IPS-18a (cell line): ENCODE data around the gene DLEC1.
"Not testable (repeated sequence)": the region's sequence is repeated elsewhere in the genome, so short reads cannot be mapped to it uniquely, and the experiment has no call there.

ENCODE experiments used
- H3K27ac ChIP-seq: one replicate; pipeline ENCODE4 v1.5.1; 2013; ENCODE audit warnings: low read length
- H3K27me3 ChIP-seq: one replicate; pipeline ENCODE4 v1.6.1; 2013; ENCODE audit warnings: mild to moderate bottlenecking, low read length; ENCODE audit not compliant: control insufficient read depth, insufficient read depth
- H3K36me3 ChIP-seq: one replicate; pipeline ENCODE4 v1.6.1; 2013; ENCODE audit warnings: low read depth, low read length; ENCODE audit not compliant: control insufficient read depth
- H3K4me1 ChIP-seq: one replicate; pipeline ENCODE4 v1.6.1; 2013; ENCODE audit warnings: low read depth, low read length; ENCODE audit not compliant: control insufficient read depth
- H3K4me3 ChIP-seq: one replicate; pipeline ENCODE4 v1.5.1; 2013; ENCODE audit warnings: low read length
- H3K9ac ChIP-seq: one replicate; pipeline ENCODE4 v1.6.1; 2013; ENCODE audit warnings: mild to moderate bottlenecking, low read length, moderate library complexity
- H3K9me3 ChIP-seq: one replicate; pipeline ENCODE4 v1.6.1; 2013; ENCODE audit warnings: low read depth, low read length; ENCODE audit not compliant: control insufficient read depth

DLEC1 gene

DNA sequence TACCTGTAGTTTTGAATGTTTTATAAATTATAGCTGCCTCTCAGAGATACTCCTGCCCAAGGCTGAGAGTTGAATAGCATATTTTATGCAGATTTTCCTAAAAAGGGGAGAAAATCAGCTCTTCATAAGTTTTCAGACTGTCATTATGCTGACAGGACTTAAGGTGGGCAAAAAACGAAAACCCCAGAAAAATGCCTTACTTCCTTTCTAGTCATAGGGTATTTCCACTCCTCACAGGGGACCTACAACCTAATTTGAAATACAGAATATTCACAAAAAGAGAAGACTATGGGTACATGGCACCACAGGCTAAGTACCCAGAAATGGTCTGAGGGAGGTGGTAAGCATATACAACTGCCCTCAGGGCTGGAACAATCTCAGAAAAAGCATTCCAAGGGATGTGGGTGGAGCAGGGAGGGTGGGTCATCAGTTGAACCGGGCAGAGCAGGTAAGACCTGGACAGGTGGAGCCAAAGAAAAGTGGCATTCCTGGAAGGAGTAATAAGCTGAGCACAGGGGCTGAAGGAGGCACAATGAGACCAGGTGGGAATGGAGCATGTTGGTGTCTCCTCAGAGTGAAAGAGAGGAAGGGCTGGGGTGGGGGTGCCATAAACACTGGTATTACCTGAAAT is 115.7 kb downstream of the DLEC1 start:
- Histone ChIP-seq H3K27me3 (no peaks in the 10 kb centered on the region), H3K9ac (no peak overlapping the region), H3K36me3 (no peaks in the 10 kb centered on the region), H3K4me3 (no peak overlapping the region), H3K4me1 (no peaks in the 10 kb centered on the region), H3K27ac (no peak overlapping the region), H3K9me3 (no peaks in the 10 kb centered on the region)

DNA sequence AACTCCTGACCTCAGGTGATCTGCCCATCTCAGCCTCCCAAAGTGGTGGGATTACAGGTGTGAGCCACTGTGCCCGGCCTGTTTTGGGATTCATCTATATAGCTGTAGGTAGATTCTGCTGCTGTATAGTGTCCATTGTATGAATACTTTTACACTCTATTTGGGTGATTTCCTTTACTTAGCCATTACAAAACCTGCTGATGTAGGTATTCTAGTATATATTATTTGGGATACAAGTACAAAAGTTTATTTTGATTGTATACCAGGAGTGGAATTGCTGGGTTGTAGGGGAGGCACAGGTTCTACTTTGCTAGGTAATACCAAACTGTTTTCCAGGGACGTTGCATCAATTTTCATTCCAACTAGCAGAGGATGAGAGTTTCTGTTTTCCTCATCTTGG is 116.8 kb downstream of the DLEC1 start:
- H3K4me3 ChIP-seq, result no peak overlapping the region
- H3K4me1 ChIP-seq, result no peaks in the 10 kb centered on the region
- no peak overlapping the region for H3K27ac ChIP-seq
- no peak overlapping the region for H3K9ac ChIP-seq
- no peaks in the 10 kb centered on the region for H3K27me3 ChIP-seq
- no peaks in the 10 kb centered on the region for H3K9me3 ChIP-seq
- no peaks in the 10 kb centered on the region for H3K36me3 ChIP-seq

DNA sequence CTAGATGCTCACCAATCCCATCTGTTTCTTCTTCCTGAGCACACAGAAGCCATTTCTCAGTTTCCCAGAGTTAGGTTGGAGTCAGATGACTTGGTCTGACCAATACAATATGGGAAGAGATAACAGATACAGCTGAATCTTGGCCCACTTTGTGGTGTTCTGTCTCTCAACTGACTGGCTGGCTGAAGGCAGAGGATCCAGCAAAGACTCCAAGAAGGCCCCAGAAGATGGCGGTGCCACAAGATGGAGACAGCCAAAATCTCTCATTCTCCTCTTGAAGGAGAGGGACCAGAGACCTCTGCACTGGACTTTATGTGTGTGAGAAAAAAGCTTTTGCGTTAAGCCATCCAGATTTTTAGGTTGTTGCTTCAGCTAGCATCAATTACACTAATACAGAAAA is 118.1 kb downstream of the DLEC1 start:
- Histone ChIP-seq H3K27ac (no peak overlapping the region), H3K36me3 (no peaks in the 10 kb centered on the region), H3K4me1 (no peaks in the 10 kb centered on the region), H3K9me3 (no peaks in the 10 kb centered on the region), H3K27me3 (no peaks in the 10 kb centered on the region), H3K9ac (no peak overlapping the region), H3K4me3 (no peak overlapping the region)

DNA sequence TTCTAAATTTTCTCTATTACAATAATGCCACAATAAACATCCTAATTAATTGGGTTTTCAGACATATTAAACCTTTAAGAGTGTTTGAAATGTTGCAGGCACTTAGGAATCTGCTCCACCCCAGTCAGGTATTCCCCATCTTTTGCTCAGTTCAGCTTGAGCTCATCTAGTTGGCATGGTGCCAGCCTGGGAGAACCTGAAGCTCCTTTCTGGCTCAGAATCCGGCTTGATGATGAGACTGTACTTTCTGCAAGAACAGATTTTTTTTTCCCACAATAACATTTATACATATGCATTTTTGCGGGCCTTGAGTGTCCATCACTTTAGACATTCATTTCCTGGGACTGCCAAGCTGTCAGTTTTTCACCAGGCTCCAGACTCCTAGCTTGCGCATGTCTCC is 118.6 kb downstream of the DLEC1 start:
- no peaks in the 10 kb centered on the region for H3K27me3 ChIP-seq
- no peak overlapping the region for H3K4me3 ChIP-seq
- H3K9me3 ChIP-seq, result no peaks in the 10 kb centered on the region
- no peaks in the 10 kb centered on the region for H3K36me3 ChIP-seq
- H3K27ac ChIP-seq, result no peak overlapping the region
- H3K4me1 ChIP-seq, result no peaks in the 10 kb centered on the region
- H3K9ac ChIP-seq, result no peak overlapping the region

DNA sequence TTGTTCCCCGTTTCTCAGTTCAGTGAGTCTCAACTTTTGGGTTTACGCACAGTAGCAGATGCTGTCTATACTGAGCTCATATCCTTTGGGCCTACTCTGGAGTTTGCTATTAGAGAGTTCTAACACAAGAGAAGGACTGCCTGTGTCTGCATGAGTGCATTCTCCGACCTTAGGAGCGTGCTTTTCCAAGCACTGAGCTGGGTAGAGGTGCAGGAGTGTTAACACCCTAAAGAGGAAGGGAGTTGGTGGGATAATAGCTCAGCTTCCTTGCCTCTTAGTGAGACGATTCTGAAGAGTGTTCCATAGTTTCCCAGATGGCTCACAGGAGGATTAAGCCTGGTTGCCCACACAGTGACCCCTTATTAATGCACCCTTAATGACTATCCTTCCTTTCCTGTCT is 119.5 kb downstream of the DLEC1 start:
- Histone ChIP-seq H3K9ac (no peak overlapping the region), H3K27ac (no peak overlapping the region)

DNA sequence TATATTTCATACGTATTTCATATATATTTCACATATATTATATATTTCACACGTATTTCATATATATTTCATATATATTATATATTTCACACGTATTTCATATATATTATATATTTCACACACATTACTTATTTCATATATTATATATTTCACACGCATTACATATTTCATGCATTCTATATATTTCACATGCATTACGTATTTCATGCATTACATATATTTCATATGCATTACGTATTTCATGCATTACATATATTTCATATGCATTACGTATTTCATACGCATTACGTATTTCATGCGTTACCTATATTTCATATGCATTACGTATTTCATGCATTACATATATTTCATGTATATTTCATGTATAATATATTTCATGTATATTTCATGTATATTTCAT is 121.7 kb downstream of the DLEC1 start:
- not testable (repeated sequence) for H3K27ac ChIP-seq, H3K9me3 ChIP-seq, H3K27me3 ChIP-seq, H3K9ac ChIP-seq, H3K36me3 ChIP-seq, H3K4me1 ChIP-seq, H3K4me3 ChIP-seq

More for the DNA sequence above, 119.5 kb downstream of the DLEC1 start:
- no peaks in the 10 kb centered on the region for H3K4me1 ChIP-seq
- H3K4me3 ChIP-seq, result no peak overlapping the region
- H3K36me3 ChIP-seq, result no peaks in the 10 kb centered on the region
- no peaks in the 10 kb centered on the region for H3K27me3 ChIP-seq
- no peaks in the 10 kb centered on the region for H3K9me3 ChIP-seq

DNA sequence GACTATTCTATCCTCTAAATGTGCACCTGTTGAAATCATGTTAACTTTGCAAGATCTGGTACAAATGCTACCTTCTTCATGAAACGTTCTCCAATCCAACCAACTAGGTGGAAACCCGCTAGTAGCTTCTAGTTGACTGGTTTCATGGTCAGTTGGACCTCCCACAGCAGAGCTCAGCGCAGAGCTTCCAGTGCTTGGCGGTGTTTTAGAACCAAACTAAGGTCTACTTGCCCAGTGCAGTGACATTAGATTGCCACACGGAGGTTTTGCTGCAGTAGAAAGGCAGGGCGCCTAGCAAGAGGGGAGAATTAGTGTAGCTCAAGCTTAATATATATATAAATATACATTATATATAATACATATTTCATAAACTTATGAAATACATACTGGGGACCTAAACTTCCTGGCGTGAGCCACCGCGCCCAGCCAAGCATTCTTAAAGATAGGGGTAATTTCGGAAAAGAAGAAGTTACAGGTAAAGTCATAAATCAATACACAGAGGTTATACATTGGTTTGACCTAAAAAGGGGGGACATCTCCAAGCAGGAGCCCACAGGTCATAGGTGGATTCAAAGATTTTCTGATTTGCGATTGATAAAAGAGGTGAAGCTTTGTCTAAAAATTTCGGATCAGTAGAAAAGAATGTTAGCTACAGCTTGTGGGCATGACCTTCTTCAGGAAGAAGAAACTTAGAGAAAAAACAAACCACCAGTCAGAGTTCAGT is 124.3 kb downstream of the DLEC1 start:
- no peak overlapping the region for H3K4me3 ChIP-seq

DNA sequence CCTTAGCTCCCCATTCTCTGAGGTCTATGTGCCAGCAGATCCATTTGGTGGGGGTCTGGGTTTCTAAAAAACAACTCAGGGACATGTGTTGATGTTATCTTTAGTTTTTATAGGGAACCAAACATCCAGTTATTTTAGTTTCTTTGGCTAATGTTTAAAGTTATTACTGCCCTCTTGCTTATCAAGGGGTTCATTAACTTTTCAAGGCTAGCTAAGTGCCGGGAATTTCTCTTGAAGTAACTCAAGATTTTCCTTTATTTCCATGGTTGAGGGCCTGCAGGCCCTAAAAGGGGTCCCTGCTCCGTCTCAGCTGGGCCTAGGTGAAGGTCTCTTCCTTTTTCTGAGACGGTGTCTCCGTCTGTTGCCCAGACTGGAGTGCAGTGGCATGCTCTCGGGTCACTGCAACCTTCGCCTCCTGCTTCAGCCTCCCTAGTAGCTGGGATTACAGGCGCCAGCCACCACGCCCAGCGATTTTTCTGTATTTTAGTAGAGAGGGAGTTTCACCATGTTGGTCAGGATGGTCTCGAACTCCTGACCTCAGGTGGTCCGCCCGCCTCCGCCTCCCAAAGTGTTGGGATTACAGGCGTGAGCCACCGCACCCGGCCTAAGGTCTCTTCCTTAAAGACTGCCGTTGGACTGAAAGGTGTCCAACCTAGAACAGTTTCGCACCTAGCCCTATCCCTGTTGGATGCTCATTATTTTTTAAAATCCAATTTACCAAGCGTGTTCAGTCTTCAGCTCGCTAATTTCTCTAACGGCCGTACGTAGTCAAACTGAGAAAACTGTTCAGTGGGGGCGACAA is 125.0 kb downstream of the DLEC1 start:
- H3K9me3 ChIP-seq, result no peaks in the 10 kb centered on the region
- peak overlapping the region; percentile 88 for H3K9ac ChIP-seq
- no peak overlapping the region for H3K27ac ChIP-seq
- H3K27me3 ChIP-seq, result no peaks in the 10 kb centered on the region
- no peaks in the 10 kb centered on the region for H3K36me3 ChIP-seq
- H3K4me1 ChIP-seq, result no peaks in the 10 kb centered on the region
- peak overlapping the region; percentile 90 for H3K4me3 ChIP-seq

More for the DNA sequence above, 124.3 kb downstream of the DLEC1 start:
- Histone ChIP-seq H3K36me3 (no peaks in the 10 kb centered on the region), H3K9ac (no peak overlapping the region), H3K9me3 (no peaks in the 10 kb centered on the region), H3K27ac (no peak overlapping the region), H3K4me1 (no peaks in the 10 kb centered on the region), H3K27me3 (no peaks in the 10 kb centered on the region)

DNA sequence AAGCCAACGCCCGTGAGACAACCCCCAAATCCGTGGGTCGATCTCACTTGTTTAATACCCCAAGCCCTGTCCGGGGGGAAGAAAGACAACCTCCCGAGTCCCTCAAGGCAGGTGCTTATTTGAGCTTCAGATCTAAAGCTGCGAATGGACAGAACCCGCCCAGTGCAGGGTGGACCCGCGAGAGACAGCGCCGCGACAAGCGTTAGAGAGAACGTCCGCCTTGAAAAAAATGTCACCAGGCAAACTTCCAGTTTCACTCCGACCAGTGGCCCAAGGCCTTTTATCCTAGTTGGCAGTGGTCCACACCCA is 125.6 kb downstream of the DLEC1 start:
- Histone ChIP-seq H3K9ac (peak overlapping the region; percentile 88), H3K36me3 (no peaks in the 10 kb centered on the region), H3K4me1 (no peaks in the 10 kb centered on the region), H3K27me3 (no peaks in the 10 kb centered on the region), H3K9me3 (no peaks in the 10 kb centered on the region), H3K27ac (peak overlapping the region; percentile 96), H3K4me3 (peak overlapping the region; percentile 90)

DNA sequence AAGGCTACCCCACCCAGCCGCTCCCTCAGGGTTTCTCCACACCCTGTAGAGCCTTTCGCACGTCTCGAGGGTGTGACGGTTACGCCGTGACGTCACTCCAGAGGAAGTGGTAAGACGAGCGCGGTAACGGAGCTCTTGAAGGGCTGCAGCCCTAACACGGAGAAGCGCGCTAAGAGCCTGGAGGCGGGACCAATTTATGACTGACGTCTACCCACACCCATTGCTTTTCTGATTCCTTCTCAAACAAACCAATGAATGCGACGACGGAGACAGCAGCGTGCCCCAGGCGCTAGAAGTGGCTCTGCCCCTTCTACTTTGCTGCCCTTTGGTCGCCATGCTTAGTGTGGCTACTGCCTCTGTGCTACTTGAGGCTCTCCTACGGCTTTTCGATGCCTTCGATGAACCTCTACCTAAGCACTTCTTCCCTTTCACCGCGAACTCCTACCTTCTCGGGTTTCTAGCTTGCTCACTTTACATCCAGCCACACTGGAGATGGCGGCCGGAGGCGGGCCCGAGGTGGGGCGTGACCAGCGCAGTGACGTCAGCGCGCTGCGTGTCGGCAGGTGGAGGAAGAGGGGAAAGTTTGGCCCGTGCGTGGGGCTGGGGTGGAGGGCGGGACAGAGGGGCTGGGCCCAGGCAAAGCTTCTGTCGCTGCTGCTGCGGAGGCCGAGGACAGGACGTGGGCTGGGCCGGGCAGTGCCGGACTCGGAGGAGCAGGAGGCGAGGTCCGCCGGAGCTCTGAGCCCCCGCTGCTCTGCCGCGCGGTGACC is 126.1 kb downstream of the DLEC1 start, which contains the start of gene OXSR1:
Gene OXSR1, plus strand, starts transcription at position 586 of the 770 bp plus-strand sequence. CDS start 340 bp downstream, outside the sequence.
- Histone ChIP-seq H3K4me3 (peak within 1 kb of the TSS; percentile 90), H3K36me3 (no peaks in the 10 kb centered on the region)

DNA sequence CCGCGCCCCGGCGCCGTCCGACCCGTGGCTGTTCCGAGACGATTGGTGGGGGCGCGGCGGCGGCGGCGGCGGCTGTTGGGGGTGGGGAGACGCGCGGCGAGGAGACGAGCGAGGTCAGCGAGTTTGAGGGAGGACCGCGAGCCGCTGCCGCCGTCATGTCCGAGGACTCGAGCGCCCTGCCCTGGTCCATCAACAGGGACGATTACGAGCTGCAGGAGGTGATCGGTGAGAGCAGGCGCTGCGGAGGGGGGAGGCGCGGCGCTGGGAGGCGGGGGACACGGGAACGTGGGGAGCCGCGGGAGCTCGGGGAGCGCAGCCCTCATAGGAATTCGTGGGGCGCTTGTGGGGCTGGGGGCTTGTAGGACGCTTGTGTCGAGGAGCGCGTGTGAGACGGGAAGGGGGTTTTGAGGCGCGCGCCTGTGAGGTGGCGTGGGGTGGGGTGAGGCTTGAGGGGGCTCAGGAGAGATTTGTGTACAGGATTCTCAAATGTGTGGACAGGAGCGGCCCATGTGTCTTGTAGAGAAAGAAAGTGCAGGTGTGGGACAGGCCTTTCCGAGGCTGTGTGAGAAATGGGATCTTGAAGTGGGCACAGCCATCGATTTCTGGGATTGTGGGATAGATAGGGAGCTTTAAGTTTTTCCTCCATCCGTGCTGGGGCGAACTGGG is 126.8 kb downstream of the DLEC1 start:
- H3K27ac ChIP-seq, result no peak overlapping the region
- no peaks in the 10 kb centered on the region for H3K27me3 ChIP-seq
- no peaks in the 10 kb centered on the region for H3K4me1 ChIP-seq
- H3K4me3 ChIP-seq, result peak overlapping the region; percentile 90
- H3K9me3 ChIP-seq, result no peaks in the 10 kb centered on the region
- peak overlapping the region; percentile 88 for H3K9ac ChIP-seq
- H3K36me3 ChIP-seq, result no peaks in the 10 kb centered on the region

More for the DNA sequence above, 126.1 kb downstream of the DLEC1 start, which contains the start of gene OXSR1:
- Histone ChIP-seq H3K4me1 (no peaks in the 10 kb centered on the region), H3K9me3 (no peaks in the 10 kb centered on the region), H3K27me3 (no peaks in the 10 kb centered on the region), H3K9ac (peak within 1 kb of the TSS; percentile 88), H3K27ac (peak within 1 kb of the TSS; percentile 96)
